HCT116 (cell line): ENCODE data around the gene AARS2. TPM values are rescaled to one million over a fixed set of nuclear protein-coding genes. Genes with fewer than 3 reads are reported as not detected.

Experiments used
- ATAC-seq: fragments of 200-7000 bp; cut with Tn5 transposase; 2 replicates; pipeline ENCODE4 v1.9.1; 2020; ENCODE audit warnings: mild to moderate bottlenecking, moderate library complexity
- BruUV-seq: library from RNA; stranded (reverse); fragments of 400-500 nt; replicated peaks from 2 replicates; lab custom pipeline; 2021; lab: Mats Ljungman, UMichigan
- CTCF ChIA-PET: fragments of 300-600 bp; sonication (Branson Sonifier 250); formaldehyde crosslinking; loops from one replicate; lab custom pipeline; 2021; ENCODE audit warnings: antibody characterized with exemption; lab: Charles Lee
- POLR2A ChIA-PET: fragments of 300-600, 350-600 bp; sonication (Branson Sonifier 250); formaldehyde crosslinking; loops from one replicate; lab custom pipeline; 2021; ENCODE audit warnings: antibody characterized with exemption; lab: Charles Lee
- RAD21 ChIA-PET, 2 experiments: fragments of 300-600 bp; sonication (Branson Sonifier 250); formaldehyde crosslinking; loops; one replicate each; lab custom pipeline; 2023; ENCODE audit warnings: low total read pairs in 2 of 2; ENCODE audit not compliant: uncharacterized antibody in 2 of 2, unreplicated experiment in 2 of 2, low non-redundant PET in 1 of 2; lab: Charles Lee
- DNase-seq: peaks from one replicate; pipeline ENCODE4 v3.0.0-alpha.2; 2010; ENCODE audit warnings: low read depth, low spot score
- H2AFZ ChIP-seq: fragments of 200-600 bp; shearing (Covaris generic), sonication (generic); 2 replicates; pipeline ENCODE4 v1.6.1; 2017; ENCODE audit warnings: low read depth, mixed run types, mixed read lengths, antibody characterized with exemption, low read length; ENCODE audit not compliant: poor library complexity, severe bottlenecking
- H3K27ac ChIP-seq: 2 replicates; pipeline ENCODE4 v1.5.1; 2012; ENCODE audit warnings: low read depth, low read length
- H3K27me3 ChIP-seq: fragments of 200-600 bp; sonication (generic); 2 replicates; pipeline ENCODE4 v1.6.1; 2016; ENCODE audit warnings: mixed run types, low read length, mixed read lengths; ENCODE audit not compliant: insufficient read depth
- H3K36me3 ChIP-seq, 2 experiments: fragments of 200-500 bp in 1 of 2; fragments of 200-600 bp in 1 of 2; sonication (Bioruptor generic) in 1 of 2; sonication (generic) in 1 of 2; 2 replicates each; pipeline versions ENCODE4 v1.5.1 to v1.6.1; 2014 to 2016; ENCODE audit warnings: low read length in 2 of 2, inconsistent platforms in 1 of 2, mixed read lengths in 1 of 2, mixed run types in 1 of 2; ENCODE audit not compliant: insufficient read depth in 2 of 2, control insufficient read depth in 1 of 2
- H3K4me1 ChIP-seq, 2 experiments: fragments of 200-600 bp in 1 of 2; sonication (generic) in 1 of 2; 2 replicates each; pipeline versions ENCODE4 v1.5.1 to v1.6.1; 2012 to 2017; ENCODE audit warnings: low read length in 2 of 2, inconsistent platforms in 1 of 2, mild to moderate bottlenecking in 1 of 2, mixed read lengths in 1 of 2, mixed run types in 1 of 2, moderate library complexity in 1 of 2; ENCODE audit not compliant: insufficient read depth in 2 of 2, control insufficient read depth in 1 of 2
- H3K4me2 ChIP-seq: fragments of 200-600 bp; sonication (generic); 2 replicates; pipeline ENCODE4 v1.6.1; 2017; ENCODE audit warnings: mixed run types, low read length, mixed read lengths
- H3K4me3 ChIP-seq, 2 experiments: fragments of 200-600 bp in 1 of 2; sonication (generic) in 1 of 2; replicated peaks in 1 of 2; 2 replicates each; pipeline ENCODE4 v1.5.1; 2011 to 2016; ENCODE audit warnings: low read length in 2 of 2, control low read depth in 1 of 2, low read depth in 1 of 2, mild to moderate bottlenecking in 1 of 2, mixed read lengths in 1 of 2, mixed run types in 1 of 2
- H3K79me2 ChIP-seq: fragments of 200-600 bp; sonication (generic); 2 replicates; pipeline ENCODE4 v1.6.1; 2017; ENCODE audit warnings: mild to moderate bottlenecking, mixed run types, low read length, moderate library complexity, mixed read lengths; ENCODE audit not compliant: insufficient read depth
- H3K9ac ChIP-seq: fragments of 200-600 bp; sonication (generic); 2 replicates; pipeline ENCODE4 v1.6.1; 2016; ENCODE audit warnings: low read length, mixed read lengths
- H3K9me2 ChIP-seq: fragments of 200-600 bp; sonication (generic), shearing (Covaris generic); 2 replicates; pipeline ENCODE4 v1.6.1; 2017; ENCODE audit warnings: mixed run types, mild to moderate bottlenecking, moderate library complexity; ENCODE audit not compliant: insufficient read depth
- H3K9me3 ChIP-seq, 2 experiments: fragments of 200-500 bp in 1 of 2; fragments of 200-600 bp in 1 of 2; sonication (Bioruptor generic) in 1 of 2; sonication (generic) in 1 of 2; 2 replicates each; pipeline ENCODE4 v1.6.1; 2014 to 2017; ENCODE audit warnings: low read length in 2 of 2, mixed read lengths in 2 of 2, inconsistent platforms in 1 of 2, low read depth in 1 of 2, mild to moderate bottlenecking in 1 of 2, mixed run types in 1 of 2, moderate library complexity in 1 of 2; ENCODE audit not compliant: control insufficient read depth in 1 of 2, insufficient read depth in 1 of 2
- H4K20me1 ChIP-seq: fragments of 200-600 bp; sonication (generic), shearing (Covaris generic); 2 replicates; pipeline ENCODE4 v1.6.1; 2017; ENCODE audit warnings: mixed run types, mild to moderate bottlenecking, moderate library complexity; ENCODE audit not compliant: insufficient read depth
- CEBPB ChIP-seq: IDR thresholded peaks from 2 replicates; pipeline ENCODE4 v1.6.1; 2012; ENCODE audit warnings: low read depth
- EZH2 ChIP-seq: fragments of 200-600 bp; sonication (generic); IDR thresholded peaks from 2 replicates; pipeline ENCODE4 v1.6.1; 2017; ENCODE audit warnings: antibody characterized with exemption, mixed run types
- EZH2phosphoT487 ChIP-seq: fragments of 200-600 bp; IDR thresholded peaks from 2 replicates; pipeline ENCODE4 v1.6.1; 2018; ENCODE audit warnings: antibody characterized with exemption, borderline replicate concordance
- JUND ChIP-seq: IDR thresholded peaks from 2 replicates; pipeline ENCODE4 v1.6.1; 2012
- POLR2A ChIP-seq: IDR thresholded peaks from 2 replicates; pipeline ENCODE4 v1.7.0; 2011; ENCODE audit warnings: borderline replicate concordance; ENCODE audit not compliant: insufficient read depth, insufficient read length; ENCODE audit errors: extremely low read depth
- POLR2AphosphoS5 ChIP-seq: IDR thresholded peaks from 2 replicates; pipeline ENCODE4 v1.6.1; 2011; ENCODE audit warnings: mild to moderate bottlenecking, low read depth, low read length, moderate library complexity
- RAD21 ChIP-seq: IDR thresholded peaks from 2 replicates; pipeline ENCODE4 v1.6.1; 2012; ENCODE audit warnings: low read depth, mild to moderate bottlenecking
- TCF7L2 ChIP-seq: IDR thresholded peaks from 2 replicates; pipeline ENCODE4 v1.7.0; 2011; ENCODE audit warnings: borderline replicate concordance, inconsistent platforms; ENCODE audit not compliant: insufficient read depth, insufficient read length; ENCODE audit errors: extremely low read depth
- ZFX ChIP-seq: fragments of 450-650 bp; IDR thresholded peaks from 2 replicates; pipeline ENCODE4 v1.6.1; 2017
- ZNF274 ChIP-seq: fragments of 200-500 bp; sonication (Bioruptor generic); IDR thresholded peaks from 2 replicates; pipeline ENCODE4 v1.6.1; 2014; ENCODE audit warnings: mild to moderate bottlenecking, low read depth, low read length, inconsistent platforms
- intact Hi-C: fragments of 100-400 bp; cut with micrococcal nuclease; formaldehyde crosslinking; loops from 2 replicates; pipeline ENCODE4 v1.10.0; 2022
- total RNA-seq: library from RNA; stranded (reverse); gene quantifications from one replicate; pipeline ENCODE4 v1.2.1, GENCODE V29; 2021; ENCODE audit not compliant: unreplicated experiment
- TF ChIP-seq, protein P1 (sequence below), 3 experiments: fragments of 200-600 bp in 1 of 3; sonication (generic) in 1 of 3; IDR thresholded peaks in 2 of 3; conservative IDR thresholded peaks in 1 of 3; 2 replicates each; pipeline ENCODE4 v1.5.1; 2012 to 2017; ENCODE audit warnings: low read depth in 2 of 3, low read length in 2 of 3, antibody characterized with exemption in 1 of 3, borderline replicate concordance in 1 of 3, control low read depth in 1 of 3, mild to moderate bottlenecking in 1 of 3, mixed read lengths in 1 of 3, mixed run types in 1 of 3, moderate library complexity in 1 of 3; ENCODE audit not compliant: insufficient read depth in 1 of 3
- TF ChIP-seq, protein P2 (sequence below): IDR thresholded peaks from 2 replicates; pipeline ENCODE4 v1.6.1; 2012
- TF ChIP-seq, protein P3 (sequence below): IDR thresholded peaks from 2 replicates; pipeline ENCODE4 v1.6.1; 2011; ENCODE audit warnings: mild to moderate bottlenecking, low read length, moderate library complexity; ENCODE audit not compliant: insufficient replicate concordance; ENCODE audit errors: extremely low read depth

AARS2 gene
- total RNA-seq, 1 experiment from 2014 or later = 14.9 TPM

DNA sequence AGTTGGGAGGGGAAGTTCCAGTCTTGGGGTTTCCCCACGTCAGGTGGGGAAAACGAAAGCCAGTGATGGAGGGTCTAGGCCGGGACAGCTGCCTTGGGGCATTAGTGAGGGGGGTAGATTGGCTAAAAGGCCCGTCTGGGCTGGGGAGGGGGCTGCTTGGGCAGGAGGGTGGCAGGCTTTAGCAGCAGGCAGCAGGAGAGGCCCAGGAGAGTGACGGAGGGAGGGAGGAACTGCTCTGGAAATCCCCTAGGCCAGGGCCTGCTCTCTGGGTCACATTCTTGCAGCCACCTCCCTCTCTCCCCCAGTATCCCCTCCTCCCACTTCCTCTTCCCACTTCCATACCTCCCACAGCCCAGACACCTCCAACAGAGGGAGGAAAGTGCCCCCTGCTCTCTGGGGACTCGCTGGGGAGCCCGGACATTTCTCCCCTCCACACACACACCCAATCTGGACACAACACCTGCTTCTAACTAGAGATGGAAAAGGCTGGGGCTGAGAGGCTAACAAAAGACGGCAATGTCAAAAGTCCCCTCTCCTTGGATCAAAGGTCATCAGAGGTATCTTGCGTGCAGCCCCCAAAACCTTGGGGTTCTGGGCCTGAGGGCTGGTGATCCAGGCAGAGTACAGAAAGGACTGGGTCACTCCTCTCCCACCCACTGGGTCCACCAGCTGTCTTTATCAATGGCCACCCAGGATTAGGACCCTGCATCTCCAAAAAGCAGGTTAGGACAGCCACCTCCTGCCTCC lies 49.6 kb downstream of the AARS2 start:
- Histone ChIP-seq H3K9me3 (no peaks in the 10 kb centered on the region), H3K36me3 (peaks cover 4 to 10% of the 10 kb centered on the region in 2 experiments; a peak in 2 of 4 replicates), H2AFZ (no peak overlapping the region), H3K27ac (no peak overlapping the region), H3K79me2 (peaks cover 25% of the 10 kb centered on the region; the same call in 1 of the 2 replicates), H3K4me2 (peak overlapping the region; percentile 99), H3K27me3 (no peaks in the 10 kb centered on the region), H3K9ac (no peak overlapping the region; the same call in 1 of the 2 replicates), H4K20me1 (no peaks in the 10 kb centered on the region), H3K9me2 (no peaks in the 10 kb centered on the region), H3K4me1 (peaks cover 7 to 26% of the 10 kb centered on the region in 2 experiments), H3K4me3 (peak overlapping the region; percentile 88 to 92; a peak in 1 of 4 replicates)
- RAD21 ChIA-PET = no interaction called here
- CTCF ChIA-PET = interaction anchor here (1.3 to 1.5 kb wide), 2 partner anchors 91 to 167 kb away, joined by 3 to 5 read pairs; no protein-coding TSS in a partner anchor
- no TSS peak for BruUV-seq
- intact Hi-C loops = no loop called here
- POLR2A ChIA-PET = interaction anchor here (1.6 kb wide), 1 partner anchor 9 kb away, joined by 3 read pairs; no protein-coding TSS in a partner anchor
- ATAC-seq (no peak), DNase-seq (no peak)
- no peak for TF ChIP-seq POLR2AphosphoS5
- no peak for TF ChIP-seq RAD21
- TF ChIP-seq, protein P1, sequence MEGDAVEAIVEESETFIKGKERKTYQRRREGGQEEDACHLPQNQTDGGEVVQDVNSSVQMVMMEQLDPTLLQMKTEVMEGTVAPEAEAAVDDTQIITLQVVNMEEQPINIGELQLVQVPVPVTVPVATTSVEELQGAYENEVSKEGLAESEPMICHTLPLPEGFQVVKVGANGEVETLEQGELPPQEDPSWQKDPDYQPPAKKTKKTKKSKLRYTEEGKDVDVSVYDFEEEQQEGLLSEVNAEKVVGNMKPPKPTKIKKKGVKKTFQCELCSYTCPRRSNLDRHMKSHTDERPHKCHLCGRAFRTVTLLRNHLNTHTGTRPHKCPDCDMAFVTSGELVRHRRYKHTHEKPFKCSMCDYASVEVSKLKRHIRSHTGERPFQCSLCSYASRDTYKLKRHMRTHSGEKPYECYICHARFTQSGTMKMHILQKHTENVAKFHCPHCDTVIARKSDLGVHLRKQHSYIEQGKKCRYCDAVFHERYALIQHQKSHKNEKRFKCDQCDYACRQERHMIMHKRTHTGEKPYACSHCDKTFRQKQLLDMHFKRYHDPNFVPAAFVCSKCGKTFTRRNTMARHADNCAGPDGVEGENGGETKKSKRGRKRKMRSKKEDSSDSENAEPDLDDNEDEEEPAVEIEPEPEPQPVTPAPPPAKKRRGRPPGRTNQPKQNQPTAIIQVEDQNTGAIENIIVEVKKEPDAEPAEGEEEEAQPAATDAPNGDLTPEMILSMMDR (IDR thresholded peaks at IDR 0.05 in 2 of 3, conservative IDR thresholded peaks at IDR 0.05 in 1 of 3; ENCODE audit: borderline replicate concordance in 1 of 3, insufficient read depth in 1 of 3, low read depth in 2 of 3, low read length in 2 of 3) = no peak
- TF ChIP-seq ZFX = no peak
- no peak for TF ChIP-seq POLR2A
- TF ChIP-seq ZNF274 = no peak
- TF ChIP-seq, protein P2, sequence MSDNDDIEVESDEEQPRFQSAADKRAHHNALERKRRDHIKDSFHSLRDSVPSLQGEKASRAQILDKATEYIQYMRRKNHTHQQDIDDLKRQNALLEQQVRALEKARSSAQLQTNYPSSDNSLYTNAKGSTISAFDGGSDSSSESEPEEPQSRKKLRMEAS = no peak
- TF ChIP-seq JUND = no peak
- no peak for TF ChIP-seq EZH2phosphoT487
- no peak for TF ChIP-seq TCF7L2
- no peak for TF ChIP-seq CEBPB
- TF ChIP-seq, protein P3, sequence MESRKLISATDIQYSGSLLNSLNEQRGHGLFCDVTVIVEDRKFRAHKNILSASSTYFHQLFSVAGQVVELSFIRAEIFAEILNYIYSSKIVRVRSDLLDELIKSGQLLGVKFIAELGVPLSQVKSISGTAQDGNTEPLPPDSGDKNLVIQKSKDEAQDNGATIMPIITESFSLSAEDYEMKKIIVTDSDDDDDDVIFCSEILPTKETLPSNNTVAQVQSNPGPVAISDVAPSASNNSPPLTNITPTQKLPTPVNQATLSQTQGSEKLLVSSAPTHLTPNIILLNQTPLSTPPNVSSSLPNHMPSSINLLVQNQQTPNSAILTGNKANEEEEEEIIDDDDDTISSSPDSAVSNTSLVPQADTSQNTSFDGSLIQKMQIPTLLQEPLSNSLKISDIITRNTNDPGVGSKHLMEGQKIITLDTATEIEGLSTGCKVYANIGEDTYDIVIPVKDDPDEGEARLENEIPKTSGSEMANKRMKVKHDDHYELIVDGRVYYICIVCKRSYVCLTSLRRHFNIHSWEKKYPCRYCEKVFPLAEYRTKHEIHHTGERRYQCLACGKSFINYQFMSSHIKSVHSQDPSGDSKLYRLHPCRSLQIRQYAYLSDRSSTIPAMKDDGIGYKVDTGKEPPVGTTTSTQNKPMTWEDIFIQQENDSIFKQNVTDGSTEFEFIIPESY = no peak
- TF ChIP-seq EZH2 = no peak
- TF ChIP-seq, all 23 proteins: peak for 0
